Measurements from ENCODE around the gene DHRS7B. TPM values are rescaled to one million over a fixed set of nuclear protein-coding genes. Genes with fewer than 3 reads are reported as not detected.

The DHRS7B gene
- total RNA-seq, 1 donor from 2014 or later: 24.7 TPM

DNA sequence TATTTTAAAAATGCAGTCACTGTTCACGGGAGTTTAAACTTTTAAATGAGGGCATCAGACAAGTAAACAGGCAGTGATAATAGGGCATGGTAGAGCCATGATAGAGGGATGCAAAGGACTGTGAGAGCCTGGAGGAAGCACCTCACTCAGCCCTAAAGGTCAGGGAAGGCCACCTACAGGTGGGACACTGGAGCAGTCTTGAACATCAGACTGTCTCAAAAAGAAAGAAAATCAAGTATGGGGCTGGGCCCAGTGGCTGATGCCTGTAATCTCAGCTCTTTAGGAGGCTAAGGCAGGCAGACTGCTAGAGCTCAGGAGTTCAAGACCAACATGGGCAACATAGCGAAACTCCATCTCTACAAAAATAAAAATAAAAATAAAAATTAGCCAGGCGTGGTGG lies 31.0 kb upstream of the DHRS7B start:
- TF ChIP-seq CTCF (IDR thresholded peaks at IDR 0.05; ENCODE audit: insufficient read depth, low read length, severe bottlenecking): no peak
- H3K4me3 ChIP-seq (ENCODE audit: low read depth, low read length): no peak overlapping the region
- DNase-seq (ENCODE audit: low read depth) (no peak), FAIRE-seq (no peak)
- H3K36me3 ChIP-seq (ENCODE audit: control insufficient read depth, insufficient read depth, low read length): no peaks in the 10 kb centered on the region
- H3K27me3 ChIP-seq (ENCODE audit: control insufficient read depth, insufficient read depth, low read length): no peaks in the 10 kb centered on the region

GRCh38 chr17:21096874-21097273 lies 29.9 kb upstream of the DHRS7B start:
- TF ChIP-seq CTCF (IDR thresholded peaks at IDR 0.05; ENCODE audit: insufficient read depth, low read length, severe bottlenecking): no peak
- DNase-seq (ENCODE audit: low read depth) (no peak), FAIRE-seq (no peak)
- H3K36me3 ChIP-seq (ENCODE audit: control insufficient read depth, insufficient read depth, low read length): no peaks in the 10 kb centered on the region
- H3K4me3 ChIP-seq (ENCODE audit: low read depth, low read length): no peak overlapping the region
- no peaks in the 10 kb centered on the region for H3K27me3 ChIP-seq (ENCODE audit: control insufficient read depth, insufficient read depth, low read length)

- no peak for TF ChIP-seq CTCF (IDR thresholded peaks at IDR 0.05; ENCODE audit: insufficient read depth, low read length, severe bottlenecking)
- peak; percentile 76 for DNase-seq (ENCODE audit: low read depth)
- no peaks in the 10 kb centered on the region for H3K36me3 ChIP-seq (ENCODE audit: control insufficient read depth, insufficient read depth, low read length)
- no peaks in the 10 kb centered on the region for H3K27me3 ChIP-seq (ENCODE audit: control insufficient read depth, insufficient read depth, low read length)
- FAIRE-seq: no peak
- H3K4me3 ChIP-seq (ENCODE audit: low read depth, low read length): peak overlapping the region; percentile 35
Observed at GRCh38 chr17:21098934-21099689, 27.7 kb upstream of the DHRS7B start.

DNA sequence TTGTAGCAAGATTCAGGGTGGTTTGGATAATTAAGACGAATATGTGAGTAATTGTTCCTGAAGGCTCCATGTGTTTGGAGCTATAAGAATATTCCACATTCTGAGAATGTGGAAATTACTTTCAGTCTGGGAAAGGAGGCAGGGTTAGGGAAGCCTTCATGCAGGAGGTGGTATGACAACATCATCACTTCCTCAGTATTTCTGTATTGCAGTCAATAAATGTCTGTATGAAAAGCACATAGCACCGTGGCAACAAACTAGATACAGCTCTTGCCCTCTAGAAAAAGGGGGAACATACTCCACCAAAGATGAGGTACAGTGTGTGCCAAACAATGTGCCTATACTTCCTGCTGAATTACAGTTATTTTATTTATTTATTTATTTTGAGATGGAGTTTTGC lies 26.1 kb upstream of the DHRS7B start:
- DNase-seq (ENCODE audit: low read depth) (no peak), FAIRE-seq (no peak)
- H3K4me3 ChIP-seq (ENCODE audit: low read depth, low read length): no peak overlapping the region
- no peaks in the 10 kb centered on the region for H3K27me3 ChIP-seq (ENCODE audit: control insufficient read depth, insufficient read depth, low read length)
- TF ChIP-seq CTCF (IDR thresholded peaks at IDR 0.05; ENCODE audit: insufficient read depth, low read length, severe bottlenecking): no peak
- no peaks in the 10 kb centered on the region for H3K36me3 ChIP-seq (ENCODE audit: control insufficient read depth, insufficient read depth, low read length)

- no peak for DNase-seq (ENCODE audit: low read depth)
- H3K27me3 ChIP-seq (ENCODE audit: control insufficient read depth, insufficient read depth, low read length): no peaks in the 10 kb centered on the region
- TF ChIP-seq CTCF (IDR thresholded peaks at IDR 0.05; ENCODE audit: insufficient read depth, low read length, severe bottlenecking): no peak
- FAIRE-seq: no peak
- no peak overlapping the region for H3K4me3 ChIP-seq (ENCODE audit: low read depth, low read length)
- H3K36me3 ChIP-seq (ENCODE audit: control insufficient read depth, insufficient read depth, low read length): no peaks in the 10 kb centered on the region
Observed at GRCh38 chr17:21104608-21105007, 22.2 kb upstream of the DHRS7B start.
